Measurements from ENCODE around the gene RAMP1.

DNA sequence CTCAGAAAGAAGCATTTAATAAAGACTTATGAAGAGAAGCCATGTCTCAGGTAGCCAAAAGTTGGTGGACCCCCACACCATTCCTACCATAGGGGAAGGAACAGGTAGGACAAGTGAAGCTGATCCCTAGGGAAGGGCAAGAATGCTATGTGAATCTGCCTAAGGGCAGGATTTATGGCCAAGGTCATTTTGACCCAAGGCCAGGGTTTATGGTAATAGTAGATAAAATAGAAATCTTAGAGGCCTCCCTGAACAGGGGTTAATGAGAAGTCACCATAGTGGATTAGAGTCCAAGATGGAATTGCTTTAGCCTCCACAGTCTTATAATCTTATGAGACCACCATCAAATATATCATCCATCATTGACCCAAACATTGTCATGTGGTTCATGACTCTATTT, 81.4 kb downstream of the RAMP1 start:
- TF ChIP-seq, protein P1, sequence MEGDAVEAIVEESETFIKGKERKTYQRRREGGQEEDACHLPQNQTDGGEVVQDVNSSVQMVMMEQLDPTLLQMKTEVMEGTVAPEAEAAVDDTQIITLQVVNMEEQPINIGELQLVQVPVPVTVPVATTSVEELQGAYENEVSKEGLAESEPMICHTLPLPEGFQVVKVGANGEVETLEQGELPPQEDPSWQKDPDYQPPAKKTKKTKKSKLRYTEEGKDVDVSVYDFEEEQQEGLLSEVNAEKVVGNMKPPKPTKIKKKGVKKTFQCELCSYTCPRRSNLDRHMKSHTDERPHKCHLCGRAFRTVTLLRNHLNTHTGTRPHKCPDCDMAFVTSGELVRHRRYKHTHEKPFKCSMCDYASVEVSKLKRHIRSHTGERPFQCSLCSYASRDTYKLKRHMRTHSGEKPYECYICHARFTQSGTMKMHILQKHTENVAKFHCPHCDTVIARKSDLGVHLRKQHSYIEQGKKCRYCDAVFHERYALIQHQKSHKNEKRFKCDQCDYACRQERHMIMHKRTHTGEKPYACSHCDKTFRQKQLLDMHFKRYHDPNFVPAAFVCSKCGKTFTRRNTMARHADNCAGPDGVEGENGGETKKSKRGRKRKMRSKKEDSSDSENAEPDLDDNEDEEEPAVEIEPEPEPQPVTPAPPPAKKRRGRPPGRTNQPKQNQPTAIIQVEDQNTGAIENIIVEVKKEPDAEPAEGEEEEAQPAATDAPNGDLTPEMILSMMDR (IDR thresholded peaks at IDR 0.05; ENCODE audit: poor library complexity) = no peak
- TF ChIP-seq EZH2phosphoT487 (IDR thresholded peaks at IDR 0.05; ENCODE audit: low read depth, severe bottlenecking, unreplicated experiment) = no peak

Data from hepatocyte (in vitro differentiated cells).